Superior temporal gyrus (tissue), 1 donor: Measurements from ENCODE around the gene GALNT4.

ENCODE experiments used
- DNase-seq: peaks from one replicate; pipeline ENCODE4 v3.0.0-alpha.2; 2016; ENCODE audit errors: extremely low spot score

GALNT4 gene

GRCh38 chr12:89493670-89494302, 30.8 kb downstream of the GALNT4 start:
- no peak for DNase-seq

DNA sequence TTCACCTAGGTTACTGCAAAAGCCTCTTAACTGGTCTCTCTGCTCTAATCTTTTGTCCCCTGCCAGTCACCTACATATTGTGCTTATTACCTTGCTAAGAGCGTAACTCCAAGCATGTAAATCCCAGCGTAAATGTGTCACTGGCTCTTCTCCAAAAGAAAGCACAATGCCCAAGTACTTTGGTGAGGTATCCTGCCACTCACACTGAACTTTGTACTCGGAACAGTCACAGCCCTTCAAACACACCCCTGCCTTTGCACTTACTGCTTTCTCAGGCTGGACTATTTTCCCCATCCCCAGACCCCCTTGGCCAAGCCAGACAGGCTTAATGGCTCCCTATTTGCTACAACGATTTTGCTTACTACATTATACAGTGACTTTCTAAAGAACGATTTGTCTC, 31.7 kb downstream of the GALNT4 start:
- no peak for DNase-seq

DNA sequence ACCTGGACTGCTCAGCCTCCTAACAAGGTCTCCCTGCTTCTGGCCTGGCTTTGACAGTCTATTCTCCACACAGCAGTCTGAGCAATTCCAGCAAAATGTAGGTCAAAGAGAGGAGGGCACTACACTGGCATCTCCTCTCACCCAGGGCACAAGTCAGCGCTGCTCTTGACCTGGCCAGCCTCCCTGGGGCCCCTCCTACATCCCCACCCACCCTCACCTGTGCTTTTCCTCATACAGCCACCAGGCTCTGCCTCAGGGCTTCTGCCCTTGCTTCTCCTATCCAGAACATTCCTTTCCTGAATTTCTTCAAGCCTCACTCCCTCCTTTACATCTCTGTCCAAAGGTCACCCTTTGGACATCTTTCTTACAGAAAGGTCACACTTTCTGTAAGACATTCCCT, 33.7 kb downstream of the GALNT4 start:
- no peak for DNase-seq

DNA sequence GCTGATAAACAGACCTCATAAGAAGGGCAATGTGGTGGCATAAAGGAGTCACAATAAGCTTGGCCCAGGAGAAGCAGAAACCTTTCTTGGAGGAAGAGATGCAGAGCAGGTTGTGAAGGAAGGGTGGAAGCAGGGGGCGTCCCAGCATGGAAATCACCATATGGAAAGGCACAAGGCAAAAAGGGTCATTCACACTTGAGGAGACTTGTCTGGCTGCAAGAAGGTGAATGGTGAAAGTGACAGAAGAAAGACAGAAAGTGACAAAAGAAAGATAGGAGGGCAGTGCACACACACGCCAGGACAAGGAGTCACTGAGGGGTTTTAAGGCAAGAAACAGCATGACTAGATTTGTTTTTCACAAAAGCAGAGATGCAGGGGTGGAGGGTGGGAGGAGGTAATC, 38.3 kb downstream of the GALNT4 start:
- DNase-seq = no peak

DNA sequence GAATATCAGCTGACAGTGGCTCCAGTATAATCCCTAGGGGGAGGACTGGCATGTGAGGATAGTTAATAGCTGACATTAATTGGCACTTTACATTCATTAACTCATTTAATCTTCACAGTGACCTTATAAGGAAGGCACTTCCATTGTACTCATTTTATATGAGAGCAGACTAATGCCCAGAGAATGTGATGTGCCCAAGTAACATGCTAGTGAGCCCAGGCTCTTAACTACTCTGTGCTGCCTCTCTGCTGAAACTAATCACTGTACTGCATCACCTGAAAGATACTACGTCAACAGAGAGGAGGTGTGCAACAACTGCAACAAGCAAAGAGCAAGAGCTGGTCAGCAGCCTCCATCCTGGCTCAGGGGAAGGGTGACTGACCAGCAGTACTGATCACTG, 40.1 kb downstream of the GALNT4 start:
- no peak for DNase-seq

GRCh38 chr12:89481213-89481914, 43.2 kb downstream of the GALNT4 start:
- peak; percentile 85 for DNase-seq

DNA sequence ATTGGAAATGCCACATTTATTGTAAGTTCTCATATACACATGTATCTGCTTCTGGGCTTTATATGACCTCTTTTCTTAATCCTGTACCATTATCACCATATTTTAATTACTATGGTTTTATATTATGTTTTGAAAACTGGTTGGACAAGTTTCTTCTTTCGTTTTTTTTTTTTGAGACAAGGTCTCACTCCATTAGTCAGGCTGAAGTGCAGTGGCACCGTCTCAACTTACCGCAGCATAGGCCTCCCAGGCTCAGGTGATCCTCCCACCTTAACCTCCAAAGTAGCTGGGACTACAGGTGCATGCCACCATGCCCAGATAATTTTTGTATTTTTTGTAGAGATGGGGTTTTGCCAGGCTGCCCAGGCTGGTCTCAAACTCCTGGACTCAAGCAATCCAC, 44.6 kb downstream of the GALNT4 start:
- DNase-seq = no peak

DNA sequence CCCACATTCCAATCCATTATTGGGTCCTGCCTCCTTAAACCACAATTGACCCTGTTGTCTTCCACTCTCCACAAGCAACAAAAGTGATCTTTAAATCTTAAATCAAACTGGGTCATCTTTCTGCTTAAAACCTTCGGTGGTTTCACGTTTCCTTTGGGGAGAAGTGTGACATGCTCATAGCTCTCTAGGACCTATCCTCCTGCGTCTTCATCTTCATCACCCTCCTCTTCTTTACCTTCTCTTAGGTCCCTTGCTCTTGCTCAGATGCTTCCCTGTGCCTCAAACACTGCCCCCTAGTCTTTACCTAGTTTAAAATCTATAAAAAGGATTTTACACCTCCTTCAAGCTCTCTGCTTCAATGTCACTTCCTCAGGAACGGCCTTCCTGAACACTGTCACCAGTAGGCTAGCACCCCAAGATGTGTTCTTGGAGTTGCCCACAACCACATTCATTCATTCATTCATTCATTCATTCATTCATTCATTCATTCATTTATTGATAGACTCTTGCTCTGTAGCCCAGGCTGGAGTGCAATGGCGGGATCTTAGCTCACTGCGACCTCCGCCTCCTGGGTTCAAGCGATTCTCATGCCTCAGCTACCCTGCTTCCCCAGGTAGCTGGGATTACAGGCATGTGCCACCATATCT, 46.8 kb downstream of the GALNT4 start:
- no peak for DNase-seq

- no peak for DNase-seq
Observed at GRCh38 chr12:89476904-89477595, 47.5 kb downstream of the GALNT4 start.

- no peak for DNase-seq
Observed at GRCh38 chr12:89476232-89476631, 48.4 kb downstream of the GALNT4 start.

DNA sequence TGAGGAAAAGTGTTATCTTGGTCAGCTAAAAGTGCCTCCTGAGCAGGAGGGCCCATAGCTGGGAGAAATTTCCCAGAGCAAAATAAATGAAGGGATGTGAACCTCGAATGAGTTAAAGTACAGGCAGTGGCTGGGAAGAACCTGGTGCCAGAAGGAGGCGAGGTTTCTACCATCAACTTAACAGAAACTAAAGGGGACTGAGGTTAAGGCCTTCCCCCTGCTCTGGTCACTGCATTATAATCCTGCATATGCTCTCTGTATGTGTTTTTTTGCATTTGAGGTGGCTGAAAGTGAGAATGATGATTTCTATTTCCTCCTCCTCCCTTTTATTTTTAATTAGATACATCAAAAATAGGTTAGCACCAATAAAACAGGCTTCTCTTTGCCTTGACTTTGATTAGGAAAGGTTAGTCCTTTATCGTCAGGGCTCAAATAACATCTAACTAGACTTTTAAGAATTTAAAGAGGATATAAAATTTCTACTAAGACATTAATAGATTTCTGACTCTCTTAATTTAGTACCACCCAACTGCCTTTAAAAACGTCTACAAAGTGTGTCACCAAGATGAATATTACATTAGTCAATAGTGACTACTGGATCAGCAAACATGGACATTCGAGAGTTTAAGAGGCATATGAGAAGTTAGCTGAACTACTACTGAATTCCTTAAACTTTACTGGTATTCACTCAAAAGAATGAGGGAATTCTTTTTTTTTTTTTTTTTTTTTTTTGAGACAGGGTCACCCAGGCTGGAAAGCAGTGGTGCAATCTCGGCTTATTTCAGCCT, 49.2 kb downstream of the GALNT4 start:
- no peak for DNase-seq

GRCh38 chr12:89474615-89475014, 50.0 kb downstream of the GALNT4 start:
- DNase-seq = no peak
